Immature natural killer cell (primary cell): ENCODE data around the gene PTGDR2. TPM values are rescaled to one million over a fixed set of nuclear protein-coding genes. Genes with fewer than 3 reads are reported as not detected.

Source experiments
- DNase-seq, 3 donors: peaks; one replicate each; pipeline ENCODE4 v3.0.0; 2022; ENCODE audit warnings: mixed read lengths in 1 of 3
- H3K27ac Mint-ChIP-seq, 6 donors: one replicate each; pipeline ENCODE4 v1.8.0; 2020; ENCODE audit warnings: mixed read lengths in 6 of 6, mild to moderate bottlenecking in 5 of 6, inconsistent platforms in 4 of 6, moderate library complexity in 3 of 6
- H3K27me3 Mint-ChIP-seq, 3 donors: one replicate each; pipeline ENCODE4 v1.8.0; 2020 to 2021; ENCODE audit warnings: low read depth in 3 of 3, mild to moderate bottlenecking in 3 of 3, mixed read lengths in 3 of 3, moderate library complexity in 3 of 3, inconsistent platforms in 1 of 3
- H3K36me3 Mint-ChIP-seq, 3 donors: one replicate each; pipeline ENCODE4 v1.8.0; 2020; ENCODE audit warnings: mixed read lengths in 3 of 3, inconsistent platforms in 2 of 3, mild to moderate bottlenecking in 2 of 3
- H3K4me1 Mint-ChIP-seq, 2 donors: one replicate each; pipeline ENCODE4 v1.8.0; 2020; ENCODE audit warnings: inconsistent platforms in 2 of 2, mild to moderate bottlenecking in 2 of 2, mixed read lengths in 2 of 2, moderate library complexity in 1 of 2
- H3K4me3 Mint-ChIP-seq, 5 donors: one replicate each; pipeline ENCODE4 v1.8.0; 2020; ENCODE audit warnings: mild to moderate bottlenecking in 5 of 5, mixed read lengths in 5 of 5, inconsistent platforms in 3 of 5, moderate library complexity in 3 of 5
- H3K9me3 Mint-ChIP-seq, 6 donors: one replicate each; pipeline ENCODE4 v1.8.0; 2020; ENCODE audit warnings: mild to moderate bottlenecking in 6 of 6, mixed read lengths in 6 of 6, inconsistent platforms in 4 of 6, moderate library complexity in 3 of 6
- polyA plus RNA-seq, 3 donors: library from polyadenylated mRNA; unstranded; fragments of 300-500 nt; fragmentation: Illumina TruSeq; gene quantifications; one replicate each; pipeline ENCODE4 v1.2.3, GENCODE V29; 2021

The PTGDR2 gene
- polyA plus RNA-seq, 3 donors from 2014 or later: 0.46 to 0.49 TPM; not detected in 1

DNA sequence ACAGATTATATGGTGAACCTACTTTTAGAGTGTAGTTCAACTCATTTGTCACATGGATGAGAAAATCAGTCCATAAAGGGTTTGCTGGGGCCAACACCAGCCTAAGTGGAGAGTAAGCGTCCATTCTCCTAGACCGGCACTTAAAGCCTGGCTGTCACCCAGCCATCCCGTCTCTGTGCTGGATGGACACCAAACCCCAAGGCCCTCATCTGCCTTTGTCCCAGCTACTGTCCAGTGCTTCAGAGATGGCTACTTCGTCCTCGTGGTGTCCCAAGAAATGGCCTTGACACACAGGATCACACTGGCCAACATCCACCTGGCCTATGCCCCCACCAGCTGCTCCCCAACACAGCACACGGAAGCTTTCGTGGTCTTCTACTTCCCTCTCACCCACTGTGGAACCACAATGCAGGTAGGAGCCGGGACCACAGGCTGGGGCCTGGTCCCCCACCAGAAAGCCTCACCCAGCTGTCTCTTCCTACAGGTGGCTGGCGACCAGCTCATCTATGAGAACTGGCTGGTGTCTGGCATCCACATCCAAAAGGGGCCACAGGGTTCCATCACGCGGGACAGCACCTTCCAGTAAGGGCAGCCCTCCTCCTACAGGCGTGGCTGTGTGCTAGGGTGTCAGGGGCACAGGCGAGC lies 15.1 kb upstream of the PTGDR2 start:
- no peaks in the 10 kb centered on the region for H3K9me3 Mint-ChIP-seq
- no peaks in the 10 kb centered on the region for H3K36me3 Mint-ChIP-seq
- H3K4me3 Mint-ChIP-seq: no peak overlapping the region
- no peak overlapping the region for H3K27ac Mint-ChIP-seq
- H3K4me1 Mint-ChIP-seq: peaks cover 0 to 2% of the 10 kb centered on the region in 2 donors
- no peak for DNase-seq
- peaks cover 0 to 5% (median 5%) of the 10 kb centered on the region in 3 donors for H3K27me3 Mint-ChIP-seq

- H3K27ac Mint-ChIP-seq: no peak overlapping the region
- H3K36me3 Mint-ChIP-seq: no peaks in the 10 kb centered on the region
- DNase-seq: no peak
- H3K9me3 Mint-ChIP-seq: no peaks in the 10 kb centered on the region
- no peak overlapping the region for H3K4me3 Mint-ChIP-seq
- peaks cover 0 to 5% (median 5%) of the 10 kb centered on the region in 3 donors for H3K27me3 Mint-ChIP-seq
- peaks cover 0 to 2% of the 10 kb centered on the region in 2 donors for H3K4me1 Mint-ChIP-seq
Measured at GRCh38 chr11:60870276-60870675, 14.5 kb upstream of the PTGDR2 start.

DNA sequence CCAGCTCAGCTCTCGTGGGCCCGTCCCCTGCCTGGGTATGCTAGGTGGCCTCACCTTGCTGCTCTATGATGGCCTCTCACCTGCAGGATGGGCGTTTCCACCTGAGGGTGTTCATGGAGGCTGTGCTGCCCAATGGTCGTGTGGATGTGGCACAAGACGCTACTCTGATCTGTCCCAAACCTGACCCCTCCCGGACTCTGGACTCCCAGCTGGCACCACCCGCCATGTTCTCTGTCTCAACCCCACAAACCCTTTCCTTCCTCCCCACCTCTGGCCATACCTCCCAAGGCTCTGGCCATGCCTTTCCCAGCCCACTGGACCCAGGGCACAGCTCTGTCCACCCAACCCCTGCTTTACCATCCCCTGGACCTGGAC lies 13.7 kb upstream of the PTGDR2 start:
- Mint-ChIP-seq H3K4me1 (peaks cover 0 to 2% of the 10 kb centered on the region in 2 donors), H3K9me3 (no peaks in the 10 kb centered on the region), H3K27ac (no peak overlapping the region), H3K4me3 (no peak overlapping the region), H3K27me3 (peaks cover 0 to 5% (median 5%) of the 10 kb centered on the region in 3 donors), H3K36me3 (no peaks in the 10 kb centered on the region)
- no peak for DNase-seq

- Mint-ChIP-seq H3K4me1 (peaks cover 0 to 2% of the 10 kb centered on the region in 2 donors), H3K27me3 (peaks cover 0 to 5% (median 5%) of the 10 kb centered on the region in 3 donors), H3K27ac (no peak overlapping the region), H3K4me3 (no peak overlapping the region), H3K9me3 (no peaks in the 10 kb centered on the region), H3K36me3 (no peaks in the 10 kb centered on the region)
- no peak for DNase-seq
Measured at GRCh38 chr11:60868682-60869450, 13.1 kb upstream of the PTGDR2 start.

DNA sequence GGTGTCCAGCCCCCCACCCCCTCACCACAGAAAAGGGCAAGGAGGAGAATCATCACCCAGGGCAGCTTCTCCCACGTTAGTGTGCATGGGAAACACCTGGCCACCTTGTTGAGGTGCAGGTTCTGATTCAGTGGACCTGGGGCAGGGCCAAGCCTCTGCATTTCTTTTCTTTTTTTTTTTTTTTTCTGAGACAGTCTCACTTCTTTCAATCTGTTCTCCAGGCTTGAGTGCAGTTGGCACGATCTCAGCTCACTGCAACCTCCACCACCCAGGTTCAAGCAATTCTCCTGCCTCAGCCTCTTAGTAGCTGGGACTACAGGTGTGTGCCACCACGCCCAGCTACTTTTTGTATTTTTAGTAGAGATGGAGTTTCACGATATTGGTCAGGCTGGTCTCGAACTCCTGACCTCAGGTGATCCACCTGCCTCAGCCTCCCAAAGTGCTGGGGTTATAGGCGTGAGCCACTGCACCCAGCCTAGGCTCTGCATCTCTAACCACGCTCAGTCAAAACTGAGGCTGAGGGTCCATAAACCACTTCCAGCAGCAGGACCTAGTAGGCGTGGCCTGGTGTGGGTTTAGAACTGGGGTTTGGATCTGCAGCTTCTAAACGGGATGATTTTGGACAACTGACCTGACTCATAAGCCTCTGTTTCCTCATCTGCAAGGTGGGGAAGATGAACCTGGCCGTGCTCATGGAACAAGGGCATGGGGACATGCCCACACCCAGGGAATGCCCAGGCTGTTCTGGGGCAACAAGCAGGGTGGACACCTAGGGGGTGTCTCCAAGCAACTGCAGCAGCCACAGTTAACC lies 12.3 kb upstream of the PTGDR2 start:
- Mint-ChIP-seq H3K36me3 (no peaks in the 10 kb centered on the region), H3K27me3 (peaks cover 0 to 5% (median 4%) of the 10 kb centered on the region in 3 donors), H3K4me1 (peaks cover 0 to 2% of the 10 kb centered on the region in 2 donors), H3K27ac (no peak overlapping the region), H3K4me3 (no peak overlapping the region), H3K9me3 (no peaks in the 10 kb centered on the region)
- DNase-seq: no peak

- no peak within 1 kb of the TSS for H3K4me3 Mint-ChIP-seq
- peaks cover 0 to 2% of the 10 kb centered on the region in 2 donors for H3K4me1 Mint-ChIP-seq
- no peaks in the 10 kb centered on the region for H3K36me3 Mint-ChIP-seq
- no peak within 1 kb of the TSS for H3K27ac Mint-ChIP-seq
- no peaks in the 10 kb centered on the region for H3K9me3 Mint-ChIP-seq
- H3K27me3 Mint-ChIP-seq: peaks cover 0 to 5% (median 2%) of the 10 kb centered on the region in 3 donors
- no peak for DNase-seq
Measured at GRCh38 chr11:60866911-60867870, 11.4 kb upstream of the PTGDR2 start, which contains the start of gene ZP1. TSS of gene ZP1 (plus strand) at chr11:60867542. CDS start at chr11:60867562, 20 bp downstream.

- no peak for DNase-seq
- no peaks in the 10 kb centered on the region for H3K9me3 Mint-ChIP-seq
- peaks cover 2 to 5% (median 2%) of the 10 kb centered on the region in 3 donors for H3K27me3 Mint-ChIP-seq
- H3K27ac Mint-ChIP-seq: no peak overlapping the region
- no peak overlapping the region for H3K4me3 Mint-ChIP-seq
- no peaks in the 10 kb centered on the region for H3K36me3 Mint-ChIP-seq
- peaks cover 0 to 2% of the 10 kb centered on the region in 2 donors for H3K4me1 Mint-ChIP-seq
Measured at GRCh38 chr11:60864856-60865513, 9.2 kb upstream of the PTGDR2 start.

DNA sequence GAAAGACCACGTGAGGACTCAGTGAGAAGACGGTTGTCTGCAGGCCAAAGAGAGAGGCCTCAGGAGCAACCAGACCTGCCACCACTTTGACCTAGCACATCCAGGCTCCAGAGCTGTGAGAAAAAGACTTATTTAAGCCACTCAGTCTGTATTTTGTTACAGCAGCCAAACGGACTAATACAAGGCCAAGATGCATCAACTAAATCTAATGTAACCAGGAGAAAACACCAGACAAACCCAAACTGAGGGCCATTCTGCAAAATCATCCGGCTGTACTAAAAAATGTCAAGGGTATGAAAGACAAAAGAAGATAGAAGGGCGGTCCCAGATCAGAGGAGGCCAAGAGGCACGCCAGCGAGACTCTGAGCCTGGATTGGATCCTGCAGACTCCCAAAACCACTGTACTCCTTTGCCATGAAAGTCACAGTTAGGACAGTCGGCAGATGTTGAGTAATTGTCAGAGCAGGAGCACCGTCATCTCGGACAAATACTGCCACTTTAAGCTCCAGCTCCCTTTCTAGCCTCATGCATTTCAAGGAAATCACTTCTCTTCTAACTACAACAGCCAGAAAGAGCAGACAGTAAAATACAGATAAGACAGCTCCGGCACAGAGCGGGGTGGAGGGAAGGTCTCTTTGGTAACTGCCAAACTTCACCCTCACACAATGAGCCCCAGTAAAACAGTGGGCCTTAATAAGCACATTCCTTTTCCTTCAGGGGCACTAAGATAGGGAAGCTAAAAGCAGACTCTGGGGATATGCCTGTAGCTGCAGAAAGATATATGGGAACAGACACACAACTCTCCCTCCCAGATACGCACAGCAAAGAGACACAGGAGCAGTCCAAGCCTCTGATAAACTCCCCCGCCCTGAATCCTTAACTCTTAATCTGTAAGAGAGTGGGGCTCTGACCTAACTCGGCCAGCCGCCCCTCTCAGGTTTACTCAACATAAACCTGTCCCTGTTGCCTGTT lies 8.1 kb upstream of the PTGDR2 start:
- Mint-ChIP-seq H3K4me3 (no peak overlapping the region), H3K27me3 (peaks cover 2 to 5% (median 2%) of the 10 kb centered on the region in 3 donors), H3K4me1 (peaks cover 0 to 2% of the 10 kb centered on the region in 2 donors), H3K9me3 (no peaks in the 10 kb centered on the region), H3K36me3 (no peaks in the 10 kb centered on the region), H3K27ac (no peak overlapping the region)
- DNase-seq: no peak

GRCh38 chr11:60862171-60862570 lies 6.4 kb upstream of the PTGDR2 start:
- no peaks in the 10 kb centered on the region for H3K36me3 Mint-ChIP-seq
- no peak overlapping the region for H3K27ac Mint-ChIP-seq
- H3K4me1 Mint-ChIP-seq: no peaks in the 10 kb centered on the region

GRCh38 chr11:60860943-60861342 lies 5.2 kb upstream of the PTGDR2 start:
- no peaks in the 10 kb centered on the region for H3K36me3 Mint-ChIP-seq
- no peaks in the 10 kb centered on the region for H3K4me1 Mint-ChIP-seq
- peaks cover 2 to 3% (median 2%) of the 10 kb centered on the region in 3 donors for H3K27me3 Mint-ChIP-seq
- H3K4me3 Mint-ChIP-seq: no peak overlapping the region
- no peak for DNase-seq
- no peaks in the 10 kb centered on the region for H3K9me3 Mint-ChIP-seq
- H3K27ac Mint-ChIP-seq: no peak overlapping the region

More at GRCh38 chr11:60862171-60862570, 6.4 kb upstream of the PTGDR2 start:
- no peak overlapping the region for H3K4me3 Mint-ChIP-seq
- peaks cover 2 to 3% (median 2%) of the 10 kb centered on the region in 3 donors for H3K27me3 Mint-ChIP-seq
- H3K9me3 Mint-ChIP-seq: no peaks in the 10 kb centered on the region
- no peak for DNase-seq

GRCh38 chr11:60859616-60860250 lies 4.0 kb upstream of the PTGDR2 start:
- peaks cover 2 to 3% (median 3%) of the 10 kb centered on the region in 3 donors for H3K27me3 Mint-ChIP-seq
- DNase-seq: no peak
- H3K9me3 Mint-ChIP-seq: no peaks in the 10 kb centered on the region
- no peaks in the 10 kb centered on the region for H3K4me1 Mint-ChIP-seq
- peaks cover 0 to 3% (median 0%) of the 10 kb centered on the region in 3 donors for H3K36me3 Mint-ChIP-seq
- H3K4me3 Mint-ChIP-seq: no peak overlapping the region
- no peak overlapping the region for H3K27ac Mint-ChIP-seq
